SK-N-SH treated with all-trans-retinoic acid at 6 μM for 48 hours (cell line): Measurements from ENCODE around the gene GLYR1.

Source experiments
- ATAC-seq: fragments of 200-7000 bp; cut with Tn5 transposase; 3 replicates; pipeline ENCODE4 v1.9.1; 2020; ENCODE audit warnings: mild to moderate bottlenecking, moderate library complexity
- ARNTL ChIP-seq: fragments of 450-650 bp; formaldehyde crosslinking; IDR thresholded peaks from 2 replicates; pipeline ENCODE4 v1.5.0; 2020; ENCODE audit warnings: low read depth, mild to moderate bottlenecking, moderate library complexity, borderline replicate concordance
- ESRRG ChIP-seq: fragments of 250-450 bp; sonication (Bioruptor Pico); IDR thresholded peaks from 2 replicates; pipeline ENCODE4 v1.6.1; 2021; ENCODE audit warnings: mild to moderate bottlenecking
- GLIS3 ChIP-seq: fragments of 250-450 bp; sonication (Bioruptor Pico); IDR thresholded peaks from 2 replicates; pipeline ENCODE4 v1.5.0; 2020; ENCODE audit warnings: mild to moderate bottlenecking, moderate library complexity
- ISL1 ChIP-seq: fragments of 250-450 bp; sonication (Bioruptor Pico); IDR thresholded peaks from 2 replicates; pipeline ENCODE4 v2.1.2; 2022; ENCODE audit warnings: mild to moderate bottlenecking, moderate library complexity
- OSR1 ChIP-seq: fragments of 250-450 bp; sonication (Bioruptor Pico); IDR thresholded peaks from 2 replicates; pipeline ENCODE4 v1.8.0; 2022; ENCODE audit warnings: moderate library complexity, mild to moderate bottlenecking, inconsistent platforms
- PPARA ChIP-seq: fragments of 250-450 bp; sonication (Bioruptor Pico); IDR thresholded peaks from 2 replicates; pipeline ENCODE4 v1.5.0; 2020; ENCODE audit warnings: mild to moderate bottlenecking, borderline replicate concordance
- RARB ChIP-seq: fragments of 250-450 bp; sonication (Bioruptor Pico); IDR thresholded peaks from 2 replicates; pipeline ENCODE4 v1.8.0; 2021; ENCODE audit warnings: mild to moderate bottlenecking, moderate library complexity
- TCF4 ChIP-seq: fragments of 250-450 bp; sonication (Bioruptor Pico); IDR thresholded peaks from 2 replicates; pipeline ENCODE4 v1.8.0; 2021; ENCODE audit warnings: mild to moderate bottlenecking, moderate library complexity, borderline replicate concordance
- TOX ChIP-seq: fragments of 250-450 bp; sonication (Bioruptor Pico); IDR thresholded peaks from 2 replicates; pipeline ENCODE4 v1.8.0; 2021; ENCODE audit warnings: mild to moderate bottlenecking, moderate library complexity, borderline replicate concordance
- ZC3H10 ChIP-seq: fragments of 250-450 bp; sonication (Bioruptor Pico); IDR thresholded peaks from 2 replicates; pipeline ENCODE4 v1.5.1; 2021; ENCODE audit warnings: mild to moderate bottlenecking, moderate library complexity
- ZFP3 ChIP-seq: fragments of 250-450 bp; sonication (Bioruptor Pico); IDR thresholded peaks from 2 replicates; pipeline ENCODE4 v1.5.0; 2020; ENCODE audit warnings: mild to moderate bottlenecking, moderate library complexity
- ZFP30 ChIP-seq: fragments of 450-650 bp; formaldehyde crosslinking; IDR thresholded peaks from 2 replicates; pipeline ENCODE4 v1.5.0; 2022; ENCODE audit warnings: mild to moderate bottlenecking, moderate library complexity
- ZNF565 ChIP-seq: fragments of 450-650 bp; formaldehyde crosslinking; conservative IDR thresholded peaks from 2 replicates; pipeline ENCODE4 v1.5.0; 2020; ENCODE audit warnings: low read depth, mild to moderate bottlenecking, moderate library complexity
- ZNF8 ChIP-seq: fragments of 450-650 bp; formaldehyde crosslinking; IDR thresholded peaks from 2 replicates; pipeline ENCODE4 v1.5.0; 2020; ENCODE audit warnings: mild to moderate bottlenecking, moderate library complexity
- TF ChIP-seq, protein P1 (sequence below): fragments of 250-450 bp; sonication (Bioruptor Pico); IDR thresholded peaks from 2 replicates; pipeline ENCODE4 v1.5.1; 2021; ENCODE audit warnings: mild to moderate bottlenecking, moderate library complexity
- TF ChIP-seq, protein P2 (sequence below): fragments of 250-450 bp; sonication (Bioruptor Pico); IDR thresholded peaks from 2 replicates; pipeline ENCODE4 v1.5.1; 2020; ENCODE audit warnings: low read depth, mild to moderate bottlenecking, moderate library complexity
- TF ChIP-seq, protein P3 (sequence below): fragments of 250-450 bp; sonication (Bioruptor Pico); IDR thresholded peaks from 2 replicates; pipeline ENCODE4 v1.8.0; 2020; ENCODE audit warnings: mild to moderate bottlenecking, moderate library complexity, borderline replicate concordance

Gene GLYR1

DNA sequence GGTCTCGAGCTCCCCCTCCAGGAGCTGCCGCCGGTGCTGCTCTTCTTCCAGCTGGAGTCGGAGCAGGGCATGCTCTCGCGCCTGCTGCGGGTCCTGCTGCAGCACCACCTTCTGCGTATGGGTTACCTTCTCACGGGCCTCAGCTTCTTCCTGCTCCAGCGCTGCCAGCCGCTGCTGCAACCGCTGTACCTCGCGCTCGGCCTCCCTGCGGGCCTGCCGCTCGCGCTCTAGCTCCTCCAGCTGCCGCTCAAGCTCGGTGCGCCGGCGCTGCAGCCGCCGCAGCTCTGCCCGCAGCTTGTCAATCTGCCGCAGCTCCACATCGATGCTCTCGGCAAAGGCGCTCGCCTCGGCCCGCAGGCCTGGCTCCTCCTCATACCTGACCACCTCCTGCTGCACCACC is 37.1 kb upstream of the GLYR1 start:
- TF ChIP-seq RARB (CRISPR knock-in tag) (no peak), TCF4 (CRISPR knock-in tag) (no peak), ZFP3 (CRISPR knock-in tag) (no peak), ZFP30 (CRISPR knock-in tag) (no peak), PPARA (CRISPR knock-in tag) (no peak), ZC3H10 (CRISPR knock-in tag) (no peak), ZNF565 (CRISPR knock-in tag) (no peak), ISL1 (no peak), ESRRG (no peak)
- TF ChIP-seq, protein P1, sequence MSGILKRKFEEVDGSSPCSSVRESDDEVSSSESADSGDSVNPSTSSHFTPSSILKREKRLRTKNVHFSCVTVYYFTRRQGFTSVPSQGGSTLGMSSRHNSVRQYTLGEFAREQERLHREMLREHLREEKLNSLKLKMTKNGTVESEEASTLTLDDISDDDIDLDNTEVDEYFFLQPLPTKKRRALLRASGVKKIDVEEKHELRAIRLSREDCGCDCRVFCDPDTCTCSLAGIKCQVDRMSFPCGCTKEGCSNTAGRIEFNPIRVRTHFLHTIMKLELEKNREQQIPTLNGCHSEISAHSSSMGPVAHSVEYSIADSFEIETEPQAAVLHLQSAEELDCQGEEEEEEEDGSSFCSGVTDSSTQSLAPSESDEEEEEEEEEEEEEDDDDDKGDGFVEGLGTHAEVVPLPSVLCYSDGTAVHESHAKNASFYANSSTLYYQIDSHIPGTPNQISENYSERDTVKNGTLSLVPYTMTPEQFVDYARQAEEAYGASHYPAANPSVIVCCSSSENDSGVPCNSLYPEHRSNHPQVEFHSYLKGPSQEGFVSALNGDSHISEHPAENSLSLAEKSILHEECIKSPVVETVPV (CRISPR knock-in tag), result no peak
- TF ChIP-seq, protein P2, sequence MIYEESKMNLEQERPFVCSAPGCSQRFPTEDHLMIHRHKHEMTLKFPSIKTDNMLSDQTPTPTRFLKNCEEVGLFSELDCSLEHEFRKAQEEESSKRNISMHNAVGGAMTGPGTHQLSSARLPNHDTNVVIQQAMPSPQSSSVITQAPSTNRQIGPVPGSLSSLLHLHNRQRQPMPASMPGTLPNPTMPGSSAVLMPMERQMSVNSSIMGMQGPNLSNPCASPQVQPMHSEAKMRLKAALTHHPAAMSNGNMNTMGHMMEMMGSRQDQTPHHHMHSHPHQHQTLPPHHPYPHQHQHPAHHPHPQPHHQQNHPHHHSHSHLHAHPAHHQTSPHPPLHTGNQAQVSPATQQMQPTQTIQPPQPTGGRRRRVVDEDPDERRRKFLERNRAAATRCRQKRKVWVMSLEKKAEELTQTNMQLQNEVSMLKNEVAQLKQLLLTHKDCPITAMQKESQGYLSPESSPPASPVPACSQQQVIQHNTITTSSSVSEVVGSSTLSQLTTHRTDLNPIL, result no peak
- ATAC-seq, result no peak

DNA sequence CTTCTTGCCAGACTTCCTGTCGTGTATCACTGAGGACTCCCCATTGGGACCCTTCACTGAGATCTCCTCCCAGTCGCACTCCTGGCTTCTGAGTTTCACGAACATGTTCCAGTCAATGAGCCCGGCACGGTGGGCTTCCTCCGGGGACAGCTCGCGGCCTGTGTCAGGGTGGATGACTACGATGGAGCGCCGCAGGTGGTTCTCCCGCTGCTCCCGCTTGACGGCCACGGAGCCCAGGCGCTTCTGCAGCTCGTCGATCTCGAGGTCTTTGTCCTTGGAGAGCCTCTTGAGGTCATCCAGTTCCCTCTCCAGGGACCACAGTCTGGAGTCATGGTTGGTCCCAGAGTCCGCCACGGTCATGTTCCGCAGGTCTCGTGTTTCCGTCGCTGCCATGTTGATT is 36.4 kb upstream of the GLYR1 start:
- ATAC-seq, result no peak
- TF ChIP-seq GLIS3 (CRISPR knock-in tag), result no peak

DNA sequence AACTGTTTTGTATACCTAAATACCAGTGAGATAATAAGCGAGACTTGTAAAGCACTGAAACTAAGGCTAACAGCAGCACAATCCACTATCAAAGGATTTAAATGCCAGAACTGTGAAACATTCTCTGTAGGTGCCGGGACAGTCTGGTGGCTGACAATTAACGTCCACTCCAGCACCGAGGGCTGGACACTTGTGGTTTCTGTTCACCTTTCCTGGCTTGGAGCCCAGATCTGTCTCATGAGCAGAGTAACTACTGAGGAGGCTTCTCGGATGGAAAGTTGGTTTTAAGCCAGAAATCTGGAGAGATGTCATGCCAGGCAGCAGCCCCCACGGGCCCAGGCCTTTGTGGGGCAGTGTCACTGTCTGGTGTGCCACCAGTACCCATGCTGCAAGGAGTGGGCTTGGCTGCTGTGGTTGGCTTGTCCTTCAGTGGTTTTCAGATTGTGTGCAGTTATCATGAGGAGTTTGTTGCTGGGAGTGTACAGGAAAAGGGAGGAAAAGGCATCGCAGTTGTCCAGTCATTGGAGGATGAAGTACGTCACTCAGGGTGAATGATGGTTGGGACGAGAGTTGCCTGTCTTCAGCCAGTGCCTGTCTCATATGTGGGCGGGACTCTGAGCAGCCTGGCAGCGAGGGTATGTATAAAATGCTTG is 35.7 kb upstream of the GLYR1 start:
- TF ChIP-seq, protein P1 (CRISPR knock-in tag), result no peak
- TF ChIP-seq, protein P3, sequence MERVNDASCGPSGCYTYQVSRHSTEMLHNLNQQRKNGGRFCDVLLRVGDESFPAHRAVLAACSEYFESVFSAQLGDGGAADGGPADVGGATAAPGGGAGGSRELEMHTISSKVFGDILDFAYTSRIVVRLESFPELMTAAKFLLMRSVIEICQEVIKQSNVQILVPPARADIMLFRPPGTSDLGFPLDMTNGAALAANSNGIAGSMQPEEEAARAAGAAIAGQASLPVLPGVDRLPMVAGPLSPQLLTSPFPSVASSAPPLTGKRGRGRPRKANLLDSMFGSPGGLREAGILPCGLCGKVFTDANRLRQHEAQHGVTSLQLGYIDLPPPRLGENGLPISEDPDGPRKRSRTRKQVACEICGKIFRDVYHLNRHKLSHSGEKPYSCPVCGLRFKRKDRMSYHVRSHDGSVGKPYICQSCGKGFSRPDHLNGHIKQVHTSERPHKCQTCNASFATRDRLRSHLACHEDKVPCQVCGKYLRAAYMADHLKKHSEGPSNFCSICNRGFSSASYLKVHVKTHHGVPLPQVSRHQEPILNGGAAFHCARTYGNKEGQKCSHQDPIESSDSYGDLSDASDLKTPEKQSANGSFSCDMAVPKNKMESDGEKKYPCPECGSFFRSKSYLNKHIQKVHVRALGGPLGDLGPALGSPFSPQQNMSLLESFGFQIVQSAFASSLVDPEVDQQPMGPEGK (CRISPR knock-in tag), result no peak
- TF ChIP-seq ARNTL (no peak), TCF4 (CRISPR knock-in tag) (no peak), OSR1 (CRISPR knock-in tag) (no peak), ESRRG (no peak), ZNF565 (CRISPR knock-in tag) (no peak), ZFP3 (CRISPR knock-in tag) (no peak)
- TF ChIP-seq, protein P2, result no peak
- peak; percentile 68 for ATAC-seq

DNA sequence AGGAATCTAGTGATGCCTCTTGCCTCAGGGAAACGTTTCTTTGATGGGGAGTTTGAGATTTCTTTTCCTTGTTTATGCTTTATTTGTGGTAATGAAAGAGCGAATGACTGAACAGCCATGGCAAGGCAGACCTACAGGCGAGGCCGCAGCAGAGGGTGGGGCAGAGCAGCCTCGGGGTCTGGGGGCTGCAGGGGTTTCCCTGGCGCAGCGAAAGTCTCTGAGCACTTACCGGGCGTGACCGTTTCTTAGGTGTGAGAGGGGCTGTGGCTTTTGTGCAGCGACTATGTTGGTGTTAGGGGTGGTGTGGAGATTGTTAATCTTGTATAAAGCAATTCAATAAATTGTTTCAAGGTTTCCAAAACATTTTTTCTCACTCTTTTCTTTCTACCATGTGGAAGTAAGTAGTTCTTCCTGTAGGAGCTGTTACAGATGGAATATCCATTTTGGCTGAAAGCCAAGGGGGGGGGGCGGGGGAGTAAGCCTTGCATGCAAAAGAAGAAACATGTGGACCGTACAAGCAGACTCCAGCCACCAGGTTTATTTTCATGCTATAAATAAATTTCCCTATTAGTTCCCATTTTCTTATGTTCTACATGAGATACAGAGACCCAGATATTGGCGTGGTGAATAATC is 35.0 kb upstream of the GLYR1 start:
- TF ChIP-seq ZNF8 (CRISPR knock-in tag), result no peak
- TF ChIP-seq, protein P3 (CRISPR knock-in tag), result peak; percentile 45; the same call in 1 of the 2 replicates
- TF ChIP-seq TOX (CRISPR knock-in tag), result no peak
- peak; percentile 56 for ATAC-seq
